Prostate gland (tissue), 2 donors: ENCODE data around the gene INPP5F.

Experiments used
- POLR2A ChIP-seq: fragments of 450-650 bp; IDR thresholded peaks from one replicate; pipeline ENCODE4 v1.6.1; 2016; ENCODE audit warnings: antibody characterized with exemption, mild to moderate bottlenecking
- TF ChIP-seq, protein P1 (sequence below), 4 experiments: fragments of 200-600 bp in 2 of 4; fragments of 450-650 bp in 2 of 4; sonication (generic) in 2 of 4; IDR thresholded peaks; 1 replicate in 3 of 4; 2 replicates in 1 of 4; pipeline ENCODE4 v1.5.1; 2016 to 2019; ENCODE audit warnings: antibody characterized with exemption in 4 of 4, mild to moderate bottlenecking in 2 of 4, moderate library complexity in 2 of 4

GRCh38 chr10:119801176-119801575, 75.3 kb downstream of the INPP5F start:
- no peak for TF ChIP-seq POLR2A
- TF ChIP-seq, protein P1, sequence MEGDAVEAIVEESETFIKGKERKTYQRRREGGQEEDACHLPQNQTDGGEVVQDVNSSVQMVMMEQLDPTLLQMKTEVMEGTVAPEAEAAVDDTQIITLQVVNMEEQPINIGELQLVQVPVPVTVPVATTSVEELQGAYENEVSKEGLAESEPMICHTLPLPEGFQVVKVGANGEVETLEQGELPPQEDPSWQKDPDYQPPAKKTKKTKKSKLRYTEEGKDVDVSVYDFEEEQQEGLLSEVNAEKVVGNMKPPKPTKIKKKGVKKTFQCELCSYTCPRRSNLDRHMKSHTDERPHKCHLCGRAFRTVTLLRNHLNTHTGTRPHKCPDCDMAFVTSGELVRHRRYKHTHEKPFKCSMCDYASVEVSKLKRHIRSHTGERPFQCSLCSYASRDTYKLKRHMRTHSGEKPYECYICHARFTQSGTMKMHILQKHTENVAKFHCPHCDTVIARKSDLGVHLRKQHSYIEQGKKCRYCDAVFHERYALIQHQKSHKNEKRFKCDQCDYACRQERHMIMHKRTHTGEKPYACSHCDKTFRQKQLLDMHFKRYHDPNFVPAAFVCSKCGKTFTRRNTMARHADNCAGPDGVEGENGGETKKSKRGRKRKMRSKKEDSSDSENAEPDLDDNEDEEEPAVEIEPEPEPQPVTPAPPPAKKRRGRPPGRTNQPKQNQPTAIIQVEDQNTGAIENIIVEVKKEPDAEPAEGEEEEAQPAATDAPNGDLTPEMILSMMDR (IDR thresholded peaks at IDR 0.05), result no peak
